GM18861 (cell line): ENCODE measurements around the gene MAML1.
"Not testable (repeated sequence)": the region's sequence is repeated elsewhere in the genome, so short reads cannot be mapped to it uniquely, and the experiment has no call there.

Experiments
- ATAC-seq: cut with Tn5 transposase; IDR thresholded peaks from one replicate; pipeline ENCODE4 v1.9.1; 2021; ENCODE audit not compliant: unreplicated experiment

MAML1 gene

GRCh38 chr5:179768326-179769085, 35.9 kb downstream of the MAML1 start:
- ATAC-seq: no peak

GRCh38 chr5:179769271-179769670, 36.6 kb downstream of the MAML1 start:
- ATAC-seq: no peak

- no peak for ATAC-seq
Measured at GRCh38 chr5:179769796-179770195, 37.2 kb downstream of the MAML1 start.

DNA sequence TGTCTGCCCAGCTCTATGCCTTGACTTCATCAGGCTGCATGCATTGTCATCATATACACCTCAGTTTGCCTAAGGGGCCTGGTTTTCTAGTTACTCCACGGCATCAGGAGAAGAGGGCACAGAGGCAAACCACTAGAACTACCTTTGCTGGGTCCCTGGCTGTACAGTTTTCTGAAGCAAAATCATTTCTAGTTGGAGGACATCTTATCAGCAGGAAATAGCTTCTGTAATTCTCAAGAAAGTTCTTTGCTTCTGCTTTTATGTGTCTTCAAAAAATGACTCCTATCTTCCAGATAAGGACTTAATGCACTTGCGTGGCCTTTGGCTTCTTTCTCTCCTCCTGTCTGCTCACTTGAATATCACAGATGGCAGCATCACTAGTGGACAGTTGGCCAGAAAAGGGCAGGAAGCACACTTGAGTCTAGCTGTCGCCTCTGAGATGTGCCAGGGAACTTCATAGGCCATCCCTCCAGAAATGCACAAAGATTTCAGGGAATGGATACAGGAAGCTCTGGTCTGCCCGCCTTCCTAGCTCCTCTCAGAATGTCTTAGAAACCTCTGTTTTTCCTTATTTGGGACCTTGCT, 38.8 kb downstream of the MAML1 start:
- no peak for ATAC-seq

- no peak for ATAC-seq
Measured at GRCh38 chr5:179772351-179772750, 39.7 kb downstream of the MAML1 start.

GRCh38 chr5:179773686-179774040, 41.0 kb downstream of the MAML1 start:
- no peak for ATAC-seq

- no peak for ATAC-seq
Measured at GRCh38 chr5:179774442-179774841, 41.8 kb downstream of the MAML1 start.

- ATAC-seq: no peak
Measured at GRCh38 chr5:179776411-179776938, 43.9 kb downstream of the MAML1 start.

DNA sequence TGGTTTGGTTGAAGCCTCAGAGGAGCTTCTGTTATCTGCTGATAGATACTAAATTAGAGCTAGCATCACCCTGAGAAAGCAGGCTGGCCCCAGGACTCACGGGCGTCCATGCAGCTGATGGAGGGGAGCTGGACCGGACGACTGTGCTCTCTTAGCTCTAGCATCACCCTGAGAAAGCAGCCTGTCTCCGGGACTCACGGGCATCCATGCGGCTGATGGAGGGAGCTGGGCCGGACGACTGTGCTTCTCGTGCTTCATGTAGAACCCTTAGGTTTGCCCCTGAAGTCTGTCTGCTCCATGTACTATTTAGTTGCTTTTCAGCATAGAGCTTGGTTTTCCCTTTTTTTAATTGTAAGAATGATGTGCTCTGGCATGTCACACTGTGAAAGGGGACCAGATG, 44.8 kb downstream of the MAML1 start:
- ATAC-seq: no peak

- no peak for ATAC-seq
Measured at GRCh38 chr5:179777909-179778308, 45.3 kb downstream of the MAML1 start.

- ATAC-seq: no peak
Measured at GRCh38 chr5:179778591-179778990, 46.0 kb downstream of the MAML1 start.

DNA sequence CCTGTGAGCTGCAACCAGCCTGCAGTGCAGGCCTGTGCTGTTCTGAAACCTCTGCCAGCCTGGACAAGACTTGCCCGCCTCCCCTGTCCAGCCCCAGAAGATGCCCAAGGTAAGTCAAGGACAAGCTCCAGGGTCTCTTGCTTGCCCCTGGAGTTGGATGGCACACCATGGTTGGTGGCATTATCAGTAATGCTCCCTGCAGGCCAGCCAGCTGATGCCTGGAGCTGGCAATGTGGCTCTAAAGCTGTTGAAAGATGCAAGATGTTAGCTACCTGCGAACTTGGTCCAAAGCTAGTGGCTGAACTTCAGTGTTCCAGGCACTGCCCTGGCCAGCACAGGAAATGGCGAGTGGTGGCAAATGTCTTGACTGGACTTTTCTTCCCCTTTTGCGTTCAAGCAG, 47.2 kb downstream of the MAML1 start:
- no peak for ATAC-seq

GRCh38 chr5:179780362-179780761, 47.7 kb downstream of the MAML1 start:
- no peak for ATAC-seq

DNA sequence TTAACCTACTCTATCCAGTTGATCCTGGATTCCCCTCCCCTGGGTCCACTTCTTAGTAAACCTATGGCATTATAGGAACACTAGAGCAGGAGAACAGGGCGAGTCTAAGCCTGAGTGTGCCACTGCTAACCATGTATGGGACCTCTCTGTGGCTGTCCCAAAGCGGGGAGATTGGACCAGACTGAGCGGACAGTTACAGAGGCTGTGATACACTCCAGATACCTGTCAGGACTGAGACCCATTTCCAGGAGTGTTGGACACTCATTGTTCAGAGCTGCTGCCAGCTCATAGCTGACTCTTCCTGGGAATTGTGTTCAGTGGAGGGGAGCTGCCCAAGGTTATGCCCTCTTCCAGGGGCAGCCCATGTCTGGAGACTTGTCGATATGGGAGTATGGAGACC, 49.2 kb downstream of the MAML1 start:
- ATAC-seq: no peak

DNA sequence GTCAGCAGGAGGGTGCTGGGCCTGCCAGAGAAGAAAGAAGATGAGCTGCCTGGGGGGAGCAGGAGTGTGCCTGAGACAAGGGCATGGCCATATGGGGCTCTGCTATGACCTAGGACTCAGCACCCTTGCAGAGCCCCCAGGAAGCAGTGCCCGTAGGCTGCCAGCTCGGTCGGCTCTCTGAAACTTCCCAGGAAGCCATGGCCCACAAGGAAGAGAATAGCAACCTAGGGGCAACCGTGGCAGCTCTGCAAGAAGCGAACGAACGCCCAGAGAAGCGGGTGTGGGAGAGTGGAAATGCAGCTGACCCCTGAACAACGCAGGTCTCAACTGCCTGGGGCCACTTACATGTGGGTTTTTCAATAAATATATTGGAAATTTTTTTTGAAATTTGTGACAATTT, 50.5 kb downstream of the MAML1 start:
- no peak for ATAC-seq

GRCh38 chr5:179786861-179787260, 54.2 kb downstream of the MAML1 start:
- ATAC-seq: no peak

GRCh38 chr5:179788193-179788854, 55.7 kb downstream of the MAML1 start:
- no peak for ATAC-seq

DNA sequence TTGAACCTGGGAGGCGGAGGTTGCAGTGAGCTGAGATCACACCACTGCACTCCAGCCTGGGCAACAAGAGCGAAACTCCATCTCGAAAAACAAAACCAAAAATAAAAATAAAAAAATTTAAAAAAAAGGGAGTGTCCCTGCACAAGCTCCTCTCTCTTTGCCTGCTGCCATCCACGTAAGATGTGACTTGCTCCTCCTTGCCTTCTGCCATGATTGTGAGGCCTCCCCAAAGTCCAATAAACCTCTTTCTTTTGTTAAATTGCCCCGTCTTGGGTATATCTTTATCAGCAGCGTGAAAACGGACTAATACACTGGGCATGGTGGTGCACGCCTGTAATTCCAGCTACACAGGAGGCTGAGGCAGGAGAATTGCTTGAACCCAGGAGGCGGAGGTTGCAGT, 56.7 kb downstream of the MAML1 start:
- ATAC-seq: not testable (repeated sequence)

GRCh38 chr5:179791881-179792611, 59.4 kb downstream of the MAML1 start:
- no peak for ATAC-seq

- no peak for ATAC-seq
Measured at GRCh38 chr5:179792612-179793467, 60.2 kb downstream of the MAML1 start.
